Endothelial cell of umbilical vein (primary cell): ENCODE data around the gene ECI1. TPM values are rescaled to one million over a fixed set of nuclear protein-coding genes. Genes with fewer than 3 reads are reported as not detected.

ENCODE experiments used
- BruUV-seq: library from RNA; stranded (reverse); fragments of 400-500 nt; replicated peaks from 2 replicates; lab custom pipeline; 2021; lab: Mats Ljungman, UMichigan
- CTCF ChIA-PET: fragments of 300-600, 350-600 bp; sonication (Branson Sonifier 250); formaldehyde crosslinking; loops from one replicate; lab custom pipeline; 2021; ENCODE audit warnings: antibody characterized with exemption, inconsistent platforms; lab: Charles Lee
- POLR2A ChIA-PET: fragments of 300-600, 350-600 bp; sonication (Branson Sonifier 250); formaldehyde crosslinking; loops from one replicate; lab custom pipeline; 2021; ENCODE audit warnings: antibody characterized with exemption, inconsistent platforms; lab: Charles Lee
- DNase-seq: peaks from one replicate; pipeline ENCODE4 v3.0.0-alpha.2; 2011; ENCODE audit warnings: low read depth, low spot score
- FAIRE-seq: peaks from 2 replicates; lab custom pipeline; 2011; peaks lifted over from hg19 to GRCh38; lab: Jason Lieb, UNC
- H2AFZ ChIP-seq: 2 replicates; pipeline ENCODE4 v1.6.0; 2012; ENCODE audit warnings: low read depth, low read length, control low read depth, inconsistent platforms
- H3K27ac ChIP-seq: 2 replicates; pipeline ENCODE4 v1.5.1; 2011; ENCODE audit warnings: low read depth, mild to moderate bottlenecking, control low read depth, low read length, moderate library complexity; ENCODE audit not compliant: insufficient read depth
- H3K27me3 ChIP-seq, 2 experiments: 2 replicates each; pipeline versions ENCODE4 v1.6.0 to v1.6.1; 2011; ENCODE audit warnings: low read length in 2 of 2, mixed read lengths in 1 of 2; ENCODE audit not compliant: control insufficient read depth in 2 of 2, insufficient read depth in 2 of 2
- H3K36me3 ChIP-seq, 2 experiments: 2 replicates in 1 of 2; 3 replicates in 1 of 2; pipeline ENCODE4 v1.5.1; 2011; ENCODE audit warnings: low read length in 2 of 2, mild to moderate bottlenecking in 1 of 2, moderate library complexity in 1 of 2; ENCODE audit not compliant: control insufficient read depth in 2 of 2, insufficient read depth in 2 of 2; ENCODE audit errors: extremely low read depth in 1 of 2
- H3K4me1 ChIP-seq: 3 replicates; pipeline ENCODE4 v1.5.1; 2011; ENCODE audit warnings: mild to moderate bottlenecking, low read length; ENCODE audit not compliant: control insufficient read depth, insufficient read depth; ENCODE audit errors: extremely low read depth
- H3K4me2 ChIP-seq: 2 replicates; pipeline ENCODE4 v1.6.1; 2011; ENCODE audit warnings: low read length, control low read depth, mixed read lengths; ENCODE audit not compliant: insufficient read depth
- H3K4me3 ChIP-seq, 3 experiments: fragments of 200-600 bp in 1 of 3; sonication (generic), shearing (Covaris generic) in 1 of 3; replicated peaks in 1 of 3; 2 replicates each; pipeline ENCODE4 v1.5.1; 2011 to 2016; ENCODE audit warnings: control low read depth in 3 of 3, low read length in 3 of 3, mild to moderate bottlenecking in 2 of 3, inconsistent platforms in 1 of 3, low read depth in 1 of 3, moderate library complexity in 1 of 3; ENCODE audit not compliant: insufficient read depth in 1 of 3
- H3K79me2 ChIP-seq: 2 replicates; pipeline ENCODE4 v1.6.0; 2012; ENCODE audit warnings: low read length, inconsistent platforms; ENCODE audit not compliant: control insufficient read depth, insufficient read depth
- H3K9ac ChIP-seq: replicated peaks from 2 replicates; pipeline ENCODE3; 2011; ENCODE audit warnings: low read length, control low read depth; ENCODE audit not compliant: insufficient read depth; ENCODE audit errors: extremely low read depth
- H3K9me1 ChIP-seq: replicated peaks from 3 replicates; pipeline ENCODE4 v1.6.0; 2011; ENCODE audit warnings: mild to moderate bottlenecking, low read length; ENCODE audit not compliant: control insufficient read depth, insufficient read depth; ENCODE audit errors: extremely low read depth
- H3K9me3 ChIP-seq: replicated peaks from 2 replicates; pipeline ENCODE4 v1.5.1; 2012; ENCODE audit warnings: low read length, inconsistent platforms; ENCODE audit not compliant: control insufficient read depth, insufficient read depth
- H4K20me1 ChIP-seq: replicated peaks from 2 replicates; pipeline ENCODE3; 2011; ENCODE audit warnings: mild to moderate bottlenecking, low read length; ENCODE audit not compliant: control insufficient read depth, insufficient read depth; ENCODE audit errors: extremely low read depth
- CTCF ChIP-seq, 2 donors: IDR thresholded peaks; 1 replicate in 1 of 2; 2 replicates in 1 of 2; pipeline ENCODE4 v1.5.1; 2011; ENCODE audit warnings: low read length in 2 of 2, mild to moderate bottlenecking in 2 of 2, moderate library complexity in 2 of 2, control low read depth in 1 of 2, inconsistent platforms in 1 of 2, low read depth in 1 of 2; ENCODE audit not compliant: insufficient read depth in 1 of 2; ENCODE audit errors: extremely low read depth in 1 of 2
- FOS ChIP-seq: IDR thresholded peaks from 2 replicates; pipeline ENCODE4 v1.6.1; 2011; ENCODE audit warnings: mild to moderate bottlenecking, low read length, moderate library complexity, borderline replicate concordance; ENCODE audit not compliant: insufficient read depth
- GATA2 ChIP-seq: IDR thresholded peaks from 2 replicates; pipeline ENCODE4 v1.7.0; 2011; ENCODE audit warnings: low read depth, mild to moderate bottlenecking, moderate library complexity, mixed read lengths, low read length; ENCODE audit not compliant: insufficient read length, insufficient read depth
- JUN ChIP-seq: IDR thresholded peaks from 2 replicates; pipeline ENCODE4 v1.6.1; 2011; ENCODE audit warnings: borderline replicate concordance, low read depth; ENCODE audit not compliant: insufficient read length, insufficient read depth
- MYC ChIP-seq: IDR thresholded peaks from one replicate; pipeline ENCODE4 v1.6.1; 2011; ENCODE audit warnings: mild to moderate bottlenecking, low read depth, low read length
- dilution Hi-C: fragments of 300-500 bp; cut with MboI; formaldehyde crosslinking; loops from one replicate; pipeline ENCODE4 v1.15.0; 2019; ENCODE audit warnings: low sequenced_read_pairs; ENCODE audit not compliant: extremely low pct_ligation_motif_present
- intact Hi-C: fragments of 100-400 bp; cut with micrococcal nuclease; formaldehyde crosslinking; loops from one replicate; pipeline ENCODE4 v1.10.0; 2022
- polyA plus RNA-seq, 4 experiments: library from polyadenylated mRNA; depleted of rRNA in 3 of 4; stranded (reverse) in 3 of 4; unstranded in 1 of 4; fragments of >200 nt; gene quantifications; 2 replicates each; pipeline versions ENCODE4 v1.2.1 to v1.2.3, GENCODE V29; 2011 to 2012; ENCODE audit warnings: missing spikeins in 1 of 4
- total RNA-seq: library from RNA; stranded (reverse); gene quantifications from 2 replicates; pipeline ENCODE4 v1.2.3, GENCODE V29; 2021

ECI1 gene
- total and polyA plus RNA-seq, 2 donors (not counting 3 experiments of a cell fraction or from before 2014, with no cell fraction given): 43.6 to 48.3 TPM

DNA sequence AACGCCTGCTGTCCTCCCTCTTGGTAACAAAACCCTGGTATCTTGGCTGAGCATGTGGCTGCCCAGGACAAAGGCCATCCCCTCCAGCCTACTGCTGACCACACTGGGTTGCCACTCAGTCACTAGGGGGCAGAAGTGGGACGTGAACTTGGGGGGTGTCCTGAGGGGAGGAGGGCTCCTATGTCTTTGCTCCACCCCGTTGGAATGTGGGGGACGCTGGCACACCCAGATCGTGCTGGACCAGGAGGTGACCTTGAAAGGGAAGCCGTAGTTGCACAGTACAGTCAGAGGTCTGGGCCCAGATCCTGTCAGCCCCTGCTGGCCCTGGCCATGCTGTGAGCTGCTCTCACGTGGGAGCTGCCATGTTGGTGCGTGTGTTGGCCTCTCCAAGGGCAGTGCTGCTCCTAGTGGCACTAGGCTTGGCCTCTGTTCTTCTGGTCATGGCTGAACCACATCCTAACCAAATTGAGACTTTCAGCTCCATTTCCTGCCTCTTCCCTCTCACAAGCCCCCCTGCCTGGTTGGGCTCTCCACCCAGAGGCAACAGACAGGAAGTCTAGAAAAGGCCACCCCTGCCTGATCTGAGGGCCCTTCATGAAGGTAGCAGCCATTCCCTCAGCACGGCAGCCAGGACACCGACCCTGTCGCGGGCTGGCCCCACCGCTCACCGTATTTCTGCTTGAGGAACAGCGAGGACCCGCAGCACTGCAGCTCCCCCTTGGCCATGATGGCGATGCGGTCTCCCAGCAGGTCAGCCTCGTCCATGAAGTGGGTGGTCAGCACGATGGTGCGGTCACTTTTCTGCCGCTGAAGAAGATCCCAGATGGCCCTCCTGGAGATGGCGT, 45.5 kb upstream of the ECI1 start:
- H2AFZ ChIP-seq: no peak overlapping the region
- DNase-seq: peak; percentile 31
- H3K4me1 ChIP-seq: no peaks in the 10 kb centered on the region
- TF ChIP-seq CTCF (IDR thresholded peaks at IDR 0.05; ENCODE audit: extremely low read depth in 1 of 2, insufficient read depth in 1 of 2, low read depth in 1 of 2, low read length in 2 of 2): peak; percentile 42 to 44
- no peak for TF ChIP-seq MYC
- no peak for TF ChIP-seq JUN
- no peak for TF ChIP-seq FOS
- TF ChIP-seq GATA2: no peak
- no peaks in the 10 kb centered on the region for H3K9me1 ChIP-seq
- dilution Hi-C loops: no loop called here
- intact Hi-C loops: loop anchor here (1.0 to 10.0 kb wide), 2 partner anchors 128 to 204 kb away; partner anchors contain the start of gene CCNF
- no peaks in the 10 kb centered on the region for H3K27me3 ChIP-seq
- H3K9me3 ChIP-seq: no peaks in the 10 kb centered on the region
- BruUV-seq: no TSS peak
- CTCF ChIA-PET: interaction anchor here (0.7 to 2.1 kb wide), 4 partner anchors 8 to 204 kb away, joined by 3 to 25 read pairs (median 4); partner anchors contain the start of genes CCNF and TBC1D24
- no peak overlapping the region for H3K9ac ChIP-seq
- no peak overlapping the region for H3K4me2 ChIP-seq
- no peaks in the 10 kb centered on the region for H4K20me1 ChIP-seq
- H3K79me2 ChIP-seq: no peaks in the 10 kb centered on the region
- H3K36me3 ChIP-seq: peaks cover 0 to 8% of the 10 kb centered on the region in 2 experiments
- peak; percentile 78 for FAIRE-seq
- H3K4me3 ChIP-seq: no peak overlapping the region
- no peak overlapping the region for H3K27ac ChIP-seq
- POLR2A ChIA-PET: no interaction called here
